Stimulated activated CD8-positive, alpha-beta memory T cell treated with anti-CD3 and anti-CD28 coated beads, Interleukin-7, amount 100 ng/mL, for 24 hours (primary cell): ENCODE measurements around the gene PTPN13.
"Not testable (repeated sequence)": the region's sequence is repeated elsewhere in the genome, so short reads cannot be mapped to it uniquely, and the experiment has no call there.

Experiments used
- DNase-seq: peaks from one replicate; pipeline ENCODE4 v3.0.0-alpha.2; 2020; ENCODE audit warnings: low read depth

Gene PTPN13

GRCh38 chr4:86641516-86642090, 47.5 kb downstream of the PTPN13 start:
- DNase-seq: no peak

- no peak for DNase-seq
These were observed 50.8 kb downstream of the PTPN13 start for GRCh38 chr4:86644892-86645291.

GRCh38 chr4:86652332-86652932, 58.3 kb downstream of the PTPN13 start:
- no peak for DNase-seq

GRCh38 chr4:86653237-86653865, 59.2 kb downstream of the PTPN13 start:
- DNase-seq: no peak

GRCh38 chr4:86656781-86657180, 62.7 kb downstream of the PTPN13 start:
- not testable (repeated sequence) for DNase-seq

GRCh38 chr4:86657382-86657781, 63.3 kb downstream of the PTPN13 start:
- no peak for DNase-seq

- no peak for DNase-seq
These were observed 63.8 kb downstream of the PTPN13 start for GRCh38 chr4:86657910-86658309.

- DNase-seq: no peak
These were observed 66.3 kb downstream of the PTPN13 start for GRCh38 chr4:86660401-86660800.

- no peak for DNase-seq
These were observed 66.9 kb downstream of the PTPN13 start for GRCh38 chr4:86661006-86661405.

- no peak for DNase-seq
These were observed 67.3 kb downstream of the PTPN13 start for GRCh38 chr4:86661418-86661817.

- DNase-seq: no peak
These were observed 70.8 kb downstream of the PTPN13 start for GRCh38 chr4:86664959-86665358.

- no peak for DNase-seq
These were observed 76.2 kb downstream of the PTPN13 start for GRCh38 chr4:86670298-86670697.

GRCh38 chr4:86670756-86671155, 76.6 kb downstream of the PTPN13 start:
- no peak for DNase-seq

- no peak for DNase-seq
These were observed 81.4 kb downstream of the PTPN13 start for GRCh38 chr4:86675548-86675947.

- DNase-seq: no peak
These were observed 84.7 kb downstream of the PTPN13 start for GRCh38 chr4:86678796-86679195.

GRCh38 chr4:86679441-86679840, 85.3 kb downstream of the PTPN13 start:
- no peak for DNase-seq

- no peak for DNase-seq
These were observed 89.1 kb downstream of the PTPN13 start for GRCh38 chr4:86683167-86683566.

GRCh38 chr4:86683983-86684382, 89.9 kb downstream of the PTPN13 start:
- no peak for DNase-seq

GRCh38 chr4:86685401-86685800, 91.3 kb downstream of the PTPN13 start:
- no peak for DNase-seq

GRCh38 chr4:86686741-86687140, 92.6 kb downstream of the PTPN13 start:
- no peak for DNase-seq

GRCh38 chr4:86688026-86688425, 93.9 kb downstream of the PTPN13 start:
- DNase-seq: no peak

GRCh38 chr4:86704601-86705000, 110.5 kb downstream of the PTPN13 start:
- no peak for DNase-seq

GRCh38 chr4:86706923-86707597, 112.9 kb downstream of the PTPN13 start:
- no peak for DNase-seq
